Hematopoietic multipotent progenitor cell treated with erythropoietin and hydrocortisone succinate and interleukin-3 and kit ligand, for 15 days (in vitro differentiated cells): ENCODE results near the gene RUSC2.
"Not testable (repeated sequence)": the region's sequence is repeated elsewhere in the genome, so short reads cannot be mapped to it uniquely, and the experiment has no call there.

ENCODE experiments used
- DNase-seq: peaks from one replicate; pipeline ENCODE4 v3.0.0-alpha.2; 2015; ENCODE audit warnings: low spot score

Gene RUSC2

GRCh38 chr9:35523556-35523955 is 33.6 kb downstream of the RUSC2 start:
- DNase-seq = not testable (repeated sequence)

GRCh38 chr9:35526087-35526801 is 36.3 kb downstream of the RUSC2 start:
- no peak for DNase-seq

DNA sequence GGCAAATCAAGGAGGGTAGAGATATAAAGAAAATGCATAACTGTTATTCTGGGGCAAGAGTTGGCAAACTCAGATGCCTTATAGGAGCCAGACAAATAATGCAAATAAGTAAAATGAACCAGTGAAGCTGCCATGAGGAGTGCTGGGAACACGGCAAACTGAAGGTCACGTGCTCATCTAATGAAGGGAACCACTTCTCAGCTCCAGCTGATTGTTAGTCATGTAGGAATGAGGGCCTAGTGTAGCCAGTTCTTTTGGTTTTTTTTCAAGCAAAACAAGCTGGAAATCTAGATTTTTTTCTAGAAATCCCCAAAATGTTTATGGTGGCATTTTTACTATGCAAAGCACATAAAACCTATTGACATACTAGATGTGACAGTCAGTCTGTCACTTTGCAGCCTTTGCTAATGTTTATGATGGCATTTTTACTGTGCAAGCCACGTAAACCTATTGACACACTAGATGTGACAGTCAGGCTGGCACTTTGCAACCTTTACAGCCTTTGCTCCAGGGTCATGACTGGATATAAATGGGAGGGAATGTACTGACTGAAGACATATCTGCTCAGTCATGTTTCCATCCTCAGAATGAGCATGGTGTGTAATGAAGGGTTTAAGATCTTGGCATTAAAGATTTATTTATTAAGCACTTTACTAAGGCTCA is 39.4 kb downstream of the RUSC2 start:
- no peak for DNase-seq

DNA sequence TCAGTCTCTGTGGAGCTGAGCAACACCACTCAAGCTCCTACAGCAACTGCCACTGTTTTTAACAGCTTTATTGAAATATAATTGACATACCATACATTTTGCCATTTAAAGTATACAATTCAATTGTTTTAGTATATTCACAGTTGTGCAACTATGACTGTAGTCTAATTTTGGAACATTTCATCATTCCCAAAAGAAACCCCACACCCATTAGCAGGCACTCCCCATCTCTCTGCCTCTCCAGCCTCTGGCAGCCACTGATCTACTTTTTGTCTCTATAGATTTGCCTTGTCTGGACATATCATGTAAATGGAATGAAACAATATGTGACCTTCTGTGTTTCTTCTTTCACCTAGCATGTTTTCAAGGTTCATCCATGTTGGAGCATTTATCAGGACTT is 43.5 kb downstream of the RUSC2 start:
- DNase-seq = no peak

DNA sequence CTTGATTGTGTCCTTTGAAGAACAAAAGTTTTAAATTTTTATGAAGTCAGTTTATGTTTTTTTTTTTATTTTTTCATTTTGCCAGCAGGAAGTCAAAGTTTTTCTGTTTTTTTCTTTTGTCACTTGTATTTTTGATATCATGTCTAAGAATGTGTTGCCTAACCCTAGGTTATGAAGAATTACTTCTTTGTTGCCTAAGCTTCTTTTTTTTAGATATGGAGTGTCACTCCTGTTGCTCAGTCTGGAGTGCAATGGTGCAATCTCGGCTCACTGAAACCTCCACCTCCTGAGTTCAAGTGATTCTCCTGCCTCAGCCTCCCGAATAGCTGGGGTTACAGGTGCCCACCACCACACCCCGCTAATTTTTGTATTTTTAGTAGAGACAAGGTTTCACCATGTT is 45.0 kb downstream of the RUSC2 start:
- not testable (repeated sequence) for DNase-seq

GRCh38 chr9:35537913-35538312 is 48.0 kb downstream of the RUSC2 start:
- DNase-seq = no peak

GRCh38 chr9:35538361-35539234 is 48.7 kb downstream of the RUSC2 start:
- no peak for DNase-seq
